ENCODE data around the gene PCNX3.
A peak's percentile ranks its signal among the peaks of the same experiment; 100 is the strongest.

PCNX3 gene

GRCh38 chr11:65580031-65580692, 35.4 kb upstream of the PCNX3 start:
- no peak for DNase-seq (ENCODE audit: low read depth in 1 of 2, low spot score in 1 of 2)

GRCh38 chr11:65580756-65581155, 34.8 kb upstream of the PCNX3 start:
- DNase-seq (ENCODE audit: low read depth in 1 of 2, low spot score in 1 of 2) = no peak

GRCh38 chr11:65581928-65582327, 33.6 kb upstream of the PCNX3 start:
- no peak for DNase-seq (ENCODE audit: low read depth in 1 of 2, low spot score in 1 of 2)

GRCh38 chr11:65583589-65583988, 32.0 kb upstream of the PCNX3 start:
- DNase-seq (ENCODE audit: low read depth in 1 of 2, low spot score in 1 of 2) = no peak

GRCh38 chr11:65584106-65584505, 31.5 kb upstream of the PCNX3 start:
- no peak for DNase-seq (ENCODE audit: low read depth in 1 of 2, low spot score in 1 of 2)

- DNase-seq (ENCODE audit: low read depth in 1 of 2, low spot score in 1 of 2) = no peak
These were observed 30.8 kb upstream of the PCNX3 start for GRCh38 chr11:65584723-65585171.

- DNase-seq (ENCODE audit: low read depth in 1 of 2, low spot score in 1 of 2) = no peak
These were observed 30.0 kb upstream of the PCNX3 start for GRCh38 chr11:65585396-65586246.

GRCh38 chr11:65586247-65586630, 29.3 kb upstream of the PCNX3 start:
- no peak for DNase-seq (ENCODE audit: low read depth in 1 of 2, low spot score in 1 of 2)

GRCh38 chr11:65586676-65587075, 28.9 kb upstream of the PCNX3 start:
- DNase-seq (ENCODE audit: low read depth in 1 of 2, low spot score in 1 of 2) = no peak

- DNase-seq (ENCODE audit: low read depth in 1 of 2, low spot score in 1 of 2) = peak; percentile 48 to 57
These were observed 27.1 kb upstream of the PCNX3 start for GRCh38 chr11:65588199-65589054.

- DNase-seq (ENCODE audit: low read depth in 1 of 2, low spot score in 1 of 2) = no peak
These were observed 25.9 kb upstream of the PCNX3 start for GRCh38 chr11:65589444-65590239.

GRCh38 chr11:65590240-65590738, 25.3 kb upstream of the PCNX3 start:
- no peak for DNase-seq (ENCODE audit: low read depth in 1 of 2, low spot score in 1 of 2)

- DNase-seq (ENCODE audit: low read depth in 1 of 2, low spot score in 1 of 2) = no peak
These were observed 23.4 kb upstream of the PCNX3 start for GRCh38 chr11:65591939-65592857.

GRCh38 chr11:65592858-65593517, 22.6 kb upstream of the PCNX3 start:
- DNase-seq (ENCODE audit: low read depth in 1 of 2, low spot score in 1 of 2) = no peak

- no peak for DNase-seq (ENCODE audit: low read depth in 1 of 2, low spot score in 1 of 2)
These were observed 21.8 kb upstream of the PCNX3 start for GRCh38 chr11:65593518-65594414.

- DNase-seq (ENCODE audit: low read depth in 1 of 2, low spot score in 1 of 2) = no peak
These were observed 20.4 kb upstream of the PCNX3 start for GRCh38 chr11:65595131-65595530.

GRCh38 chr11:65595543-65596281, 19.9 kb upstream of the PCNX3 start, which contains the start of gene KCNK7:
Gene KCNK7 (minus strand): TSS chr11:65595800. CDS start chr11:65595772, 28 bp downstream.
- no peak for DNase-seq (ENCODE audit: low read depth in 1 of 2, low spot score in 1 of 2)
